ENCODE data around the gene GFM1. TPM values are rescaled to one million over a fixed set of nuclear protein-coding genes. Genes with fewer than 3 reads are reported as not detected.

The GFM1 gene
- total RNA-seq, 1 experiment from 2014 or later: 53.0 TPM

GRCh38 chr3:158703566-158703965 lies 59.2 kb downstream of the GFM1 start:
- no peaks in the 10 kb centered on the region for H3K9me3 ChIP-seq (ENCODE audit: low read depth, low read length, poor library complexity, severe bottlenecking)
- peaks cover 17% of the 10 kb centered on the region for H3K4me1 ChIP-seq (ENCODE audit: insufficient read depth, low read length, poor library complexity, severe bottlenecking)
- H3K27me3 ChIP-seq (replicated peaks; ENCODE audit: insufficient read depth, low read depth, low read length, poor library complexity): no peaks in the 10 kb centered on the region
- no peak overlapping the region for H3K27ac ChIP-seq (ENCODE audit: low read depth, low read length, poor library complexity, severe bottlenecking)
- CTCF ChIA-PET: no interaction called here
- intact Hi-C loops (cut with micrococcal nuclease; ENCODE audit: unreplicated experiment): no loop called here
- no peaks in the 10 kb centered on the region for H3K36me3 ChIP-seq (ENCODE audit: insufficient read depth, low read length, poor library complexity, severe bottlenecking)
- no TSS peak for BruUV-seq (replicated peaks)
- no peak for DNase-seq (ENCODE audit: low spot score)
- no peak overlapping the region for H3K4me3 ChIP-seq (ENCODE audit: low read depth, low read length, poor library complexity, severe bottlenecking)
- TF ChIP-seq CTCF (conservative IDR thresholded peaks at IDR 0.05; ENCODE audit: low read depth, low read length) (no peak), EZH2 (IDR thresholded peaks at IDR 0.05; ENCODE audit: borderline replicate concordance, low read depth, low read length, poor library complexity, severe bottlenecking) (no peak)
- POLR2A ChIA-PET (ENCODE audit: low non-redundant PET): no interaction called here

GRCh38 chr3:158709666-158710083 lies 65.3 kb downstream of the GFM1 start:
- peak; percentile 41 for DNase-seq (ENCODE audit: low spot score)
- Histone ChIP-seq H3K9me3 (ENCODE audit: low read depth, low read length, poor library complexity, severe bottlenecking) (no peaks in the 10 kb centered on the region), H3K27ac (ENCODE audit: low read depth, low read length, poor library complexity, severe bottlenecking) (no peak overlapping the region), H3K4me3 (ENCODE audit: low read depth, low read length, poor library complexity, severe bottlenecking) (no peak overlapping the region), H3K36me3 (ENCODE audit: insufficient read depth, low read length, poor library complexity, severe bottlenecking) (no peaks in the 10 kb centered on the region), H3K4me1 (ENCODE audit: insufficient read depth, low read length, poor library complexity, severe bottlenecking) (no peaks in the 10 kb centered on the region), H3K27me3 (replicated peaks; ENCODE audit: insufficient read depth, low read depth, low read length, poor library complexity) (no peaks in the 10 kb centered on the region)
- BruUV-seq (replicated peaks): no TSS peak
- CTCF ChIA-PET: no interaction called here
- no peak for TF ChIP-seq EZH2 (IDR thresholded peaks at IDR 0.05; ENCODE audit: borderline replicate concordance, low read depth, low read length, poor library complexity, severe bottlenecking)
- no peak for TF ChIP-seq CTCF (conservative IDR thresholded peaks at IDR 0.05; ENCODE audit: low read depth, low read length)
- POLR2A ChIA-PET (ENCODE audit: low non-redundant PET): no interaction called here
- intact Hi-C loops (cut with micrococcal nuclease; ENCODE audit: unreplicated experiment): no loop called here

DNA sequence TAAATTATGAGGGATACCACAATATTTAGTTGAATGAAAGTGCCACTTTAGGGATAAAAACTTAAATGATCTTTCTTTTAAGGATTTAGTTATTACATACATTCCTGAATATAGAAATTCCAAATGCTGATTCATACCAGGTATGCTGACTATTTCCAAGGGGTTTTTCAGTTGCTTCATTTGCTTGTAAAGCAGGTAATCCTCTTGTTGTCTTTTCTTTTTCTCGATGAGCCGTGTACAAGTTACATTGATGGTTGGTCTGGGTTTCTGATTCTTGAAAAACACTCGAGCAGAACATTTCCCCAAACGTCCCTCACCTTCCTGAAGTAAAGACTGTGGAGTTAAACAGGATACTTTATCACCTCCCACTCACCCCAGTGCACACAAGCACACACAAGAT lies 66.3 kb downstream of the GFM1 start:
- Histone ChIP-seq H3K4me1 (ENCODE audit: insufficient read depth, low read length, poor library complexity, severe bottlenecking) (no peaks in the 10 kb centered on the region), H3K27ac (ENCODE audit: low read depth, low read length, poor library complexity, severe bottlenecking) (no peak overlapping the region), H3K4me3 (ENCODE audit: low read depth, low read length, poor library complexity, severe bottlenecking) (no peak overlapping the region), H3K9me3 (ENCODE audit: low read depth, low read length, poor library complexity, severe bottlenecking) (no peaks in the 10 kb centered on the region), H3K36me3 (ENCODE audit: insufficient read depth, low read length, poor library complexity, severe bottlenecking) (no peaks in the 10 kb centered on the region), H3K27me3 (replicated peaks; ENCODE audit: insufficient read depth, low read depth, low read length, poor library complexity) (no peaks in the 10 kb centered on the region)
- TF ChIP-seq EZH2 (IDR thresholded peaks at IDR 0.05; ENCODE audit: borderline replicate concordance, low read depth, low read length, poor library complexity, severe bottlenecking): no peak
- no peak for TF ChIP-seq CTCF (conservative IDR thresholded peaks at IDR 0.05; ENCODE audit: low read depth, low read length)
- ChIA-PET POLR2A (ENCODE audit: low non-redundant PET) (no interaction called here), CTCF (no interaction called here)
- no TSS peak for BruUV-seq (replicated peaks)
- intact Hi-C loops (cut with micrococcal nuclease; ENCODE audit: unreplicated experiment): no loop called here
- DNase-seq (ENCODE audit: low spot score): no peak
